ENCODE measurements around the gene CYTH3.

Gene CYTH3

DNA sequence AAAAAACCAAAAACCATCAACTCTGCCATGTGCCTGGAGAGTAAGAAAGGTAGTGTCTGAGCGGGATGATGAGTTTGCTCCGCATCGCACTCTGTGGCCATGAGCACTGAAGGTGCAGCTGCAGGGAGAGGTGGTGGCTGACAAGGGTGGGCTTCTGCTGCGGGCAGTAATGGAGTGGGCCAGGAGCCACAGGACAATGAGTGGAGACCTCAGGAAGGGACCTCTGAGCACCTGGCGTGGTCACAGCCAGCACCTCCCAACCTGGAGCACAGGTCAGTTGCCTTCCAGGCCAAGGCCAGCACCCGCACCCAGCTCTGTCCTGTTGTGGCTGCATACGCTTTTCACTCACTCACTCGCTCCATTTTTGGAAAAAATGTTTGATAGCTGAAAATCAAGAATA, 125.8 kb downstream of the CYTH3 start:
- no peak for DNase-seq

DNA sequence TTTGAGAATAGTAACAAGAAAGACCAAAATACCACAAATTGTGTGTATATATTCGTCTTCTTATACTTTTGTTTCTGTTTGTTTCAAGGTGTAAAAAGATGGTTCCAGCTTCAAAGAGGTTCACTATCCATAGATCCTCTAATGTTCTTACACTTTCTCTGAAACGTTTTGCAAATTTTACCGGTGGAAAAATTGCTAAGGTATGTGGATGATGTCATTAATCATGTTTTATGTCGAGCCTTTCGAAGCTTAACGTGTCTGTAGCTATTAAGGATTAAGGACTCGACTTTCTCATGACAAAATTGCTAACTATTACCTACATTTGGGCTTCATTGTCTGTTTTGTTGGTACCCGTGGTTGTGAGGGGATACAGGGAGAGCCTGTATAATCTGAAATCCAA, 128.4 kb downstream of the CYTH3 start:
- no peak for DNase-seq

DNA sequence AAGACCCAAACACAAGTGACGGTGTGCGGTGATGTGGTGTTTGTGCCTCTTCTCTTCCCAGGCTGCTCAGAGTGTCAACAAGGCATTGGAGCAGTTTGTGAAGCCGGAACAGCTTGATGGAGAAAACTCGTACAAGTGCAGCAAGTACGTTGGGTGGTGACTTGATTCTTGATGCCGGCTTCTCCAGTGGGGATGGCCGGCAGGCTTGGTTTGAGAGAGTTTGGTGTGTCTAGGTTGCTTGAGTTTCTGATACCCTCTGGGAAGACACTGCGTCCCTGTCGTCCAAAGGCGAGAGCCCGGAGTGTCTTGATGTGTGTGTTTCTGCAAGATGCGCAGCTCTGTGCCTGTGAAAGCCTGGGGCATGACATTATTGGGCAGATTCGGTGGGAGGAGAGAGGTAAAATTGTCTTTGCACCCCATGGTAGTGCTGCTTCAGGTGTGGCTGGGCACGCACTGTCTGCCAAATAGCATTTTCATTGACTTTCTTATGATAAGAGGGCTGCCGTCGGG, 129.5 kb downstream of the CYTH3 start:
- DNase-seq: no peak

GRCh38 chr7:6139189-6139996, 133.0 kb downstream of the CYTH3 start:
- no peak for DNase-seq

GRCh38 chr7:6136475-6136874, 135.9 kb downstream of the CYTH3 start:
- DNase-seq: no peak

DNA sequence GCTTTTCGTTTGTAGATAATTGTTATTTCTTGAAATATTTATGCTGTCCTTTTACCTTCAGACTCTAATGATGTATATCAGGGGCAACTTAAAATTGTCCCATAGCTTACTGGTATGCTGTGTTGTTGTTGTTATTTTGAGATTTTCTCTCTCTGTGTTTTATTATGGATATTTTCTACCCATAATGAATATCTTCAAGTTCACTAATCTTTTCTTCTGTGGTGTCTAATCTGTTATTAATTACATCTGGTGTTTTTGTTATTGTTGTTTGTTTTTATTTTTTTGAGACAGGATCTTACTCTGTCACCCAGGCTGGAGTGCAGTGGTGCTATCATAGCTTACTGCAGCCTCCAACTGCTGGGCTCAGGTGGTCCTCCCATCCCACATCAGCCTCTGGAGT, 139.2 kb downstream of the CYTH3 start:
- no peak for DNase-seq

DNA sequence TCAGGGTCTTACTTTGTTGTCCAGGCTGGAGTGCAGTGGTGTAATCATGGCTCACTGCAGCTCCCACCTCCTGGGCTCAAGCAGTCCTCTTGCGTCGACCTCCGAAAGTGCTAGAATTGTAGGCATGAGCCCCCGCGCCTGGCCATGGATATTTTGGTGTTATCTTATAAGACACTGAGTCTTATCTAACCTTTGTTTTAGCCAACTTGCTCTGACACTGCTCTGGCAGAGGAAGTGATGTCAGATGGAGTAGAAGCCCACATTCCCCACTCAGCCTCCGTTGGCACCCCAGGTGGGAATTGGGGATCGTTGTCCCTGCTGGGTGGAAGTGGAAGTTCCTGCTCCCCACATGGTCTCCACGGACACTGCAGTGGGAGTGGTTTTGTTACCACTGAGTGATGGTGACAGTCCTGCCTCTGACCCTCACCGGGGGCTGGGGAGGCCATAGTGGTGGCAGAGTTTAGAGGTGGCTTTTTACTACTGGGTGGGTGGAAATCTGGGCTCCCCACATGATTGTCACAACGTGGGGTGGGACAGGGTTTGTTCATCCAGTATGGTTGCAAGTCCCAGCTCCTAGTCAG, 142.3 kb downstream of the CYTH3 start:
- no peak for DNase-seq

GRCh38 chr7:6128205-6128604, 144.2 kb downstream of the CYTH3 start:
- DNase-seq: no peak

GRCh38 chr7:6127110-6127490, 145.3 kb downstream of the CYTH3 start:
- DNase-seq: no peak

- no peak for DNase-seq
Measured at GRCh38 chr7:6123843-6124242, 148.6 kb downstream of the CYTH3 start.

GRCh38 chr7:6121141-6121540, 151.3 kb downstream of the CYTH3 start:
- no peak for DNase-seq

GRCh38 chr7:6117533-6117932, 154.9 kb downstream of the CYTH3 start:
- no peak for DNase-seq

GRCh38 chr7:6116211-6116610, 156.2 kb downstream of the CYTH3 start:
- no peak for DNase-seq

Data from NCI-H1105 (cell line).